NCI-H526 (cell line): Measurements from ENCODE around the gene ILK.
A peak's percentile ranks its signal among the peaks of the same experiment; 100 is the strongest.

Experiments used
- DNase-seq, 2 experiments: peaks; one replicate each; lab custom pipeline; 2025; lab: John Stamatoyannopoulos, UW

ILK gene

DNA sequence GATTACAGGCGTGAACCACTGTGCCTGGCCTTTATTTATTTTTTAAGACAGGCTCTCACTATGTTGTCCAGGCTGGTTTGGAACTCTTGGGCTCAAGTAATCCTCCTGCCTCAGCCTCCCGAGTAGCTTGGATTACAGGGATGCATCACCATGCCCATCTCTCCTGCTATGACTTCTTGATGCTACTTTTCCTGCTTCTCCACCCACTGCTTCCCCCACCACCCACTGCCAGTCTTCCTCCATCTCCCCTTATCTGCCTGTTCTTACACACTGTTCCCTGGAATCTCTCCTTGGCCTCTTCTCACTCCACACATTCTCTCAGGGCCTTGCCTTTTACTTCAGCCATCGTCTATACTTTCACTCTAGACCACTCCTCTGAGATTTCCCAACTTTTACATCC, 32.9 kb downstream of the ILK start:
- DNase-seq, result no peak

DNA sequence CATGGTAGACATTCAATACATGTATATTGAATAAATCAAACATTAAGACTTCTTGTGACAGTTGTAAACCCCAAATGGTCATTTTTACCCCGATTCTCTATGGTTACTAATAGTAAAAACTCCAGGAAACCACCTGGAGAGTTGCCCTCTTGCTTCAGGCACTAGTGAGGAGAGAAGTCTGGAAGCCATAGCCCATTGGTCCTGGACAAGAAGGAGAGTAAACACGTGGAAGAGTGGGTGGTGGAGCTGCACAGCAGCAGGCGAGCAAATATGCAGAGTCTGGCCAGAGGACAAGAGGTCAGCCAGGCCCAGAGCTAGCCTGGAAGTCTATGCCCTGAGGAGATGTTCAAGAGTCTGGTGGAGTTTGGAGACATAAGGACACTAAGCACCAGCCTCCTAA, 34.3 kb downstream of the ILK start:
- no peak for DNase-seq

DNA sequence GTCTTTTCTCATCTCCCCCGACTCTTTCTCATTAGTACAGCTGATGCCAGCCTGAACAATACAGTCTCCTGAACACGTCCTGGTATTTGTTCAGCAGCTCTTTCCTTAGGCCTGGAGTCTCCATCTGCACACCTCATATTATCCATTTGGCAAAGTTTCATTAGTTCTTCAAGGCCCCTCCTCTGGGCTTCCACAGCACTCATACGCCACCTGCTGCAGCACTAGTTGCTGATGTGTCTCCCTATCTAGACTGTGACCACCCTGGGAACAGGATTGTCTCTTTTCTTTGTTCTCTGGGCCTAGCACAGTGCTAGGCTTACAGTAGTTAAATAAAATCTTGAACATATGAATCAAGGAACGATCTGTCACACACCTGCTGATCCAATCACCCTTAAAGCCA, 34.9 kb downstream of the ILK start:
- no peak for DNase-seq

DNA sequence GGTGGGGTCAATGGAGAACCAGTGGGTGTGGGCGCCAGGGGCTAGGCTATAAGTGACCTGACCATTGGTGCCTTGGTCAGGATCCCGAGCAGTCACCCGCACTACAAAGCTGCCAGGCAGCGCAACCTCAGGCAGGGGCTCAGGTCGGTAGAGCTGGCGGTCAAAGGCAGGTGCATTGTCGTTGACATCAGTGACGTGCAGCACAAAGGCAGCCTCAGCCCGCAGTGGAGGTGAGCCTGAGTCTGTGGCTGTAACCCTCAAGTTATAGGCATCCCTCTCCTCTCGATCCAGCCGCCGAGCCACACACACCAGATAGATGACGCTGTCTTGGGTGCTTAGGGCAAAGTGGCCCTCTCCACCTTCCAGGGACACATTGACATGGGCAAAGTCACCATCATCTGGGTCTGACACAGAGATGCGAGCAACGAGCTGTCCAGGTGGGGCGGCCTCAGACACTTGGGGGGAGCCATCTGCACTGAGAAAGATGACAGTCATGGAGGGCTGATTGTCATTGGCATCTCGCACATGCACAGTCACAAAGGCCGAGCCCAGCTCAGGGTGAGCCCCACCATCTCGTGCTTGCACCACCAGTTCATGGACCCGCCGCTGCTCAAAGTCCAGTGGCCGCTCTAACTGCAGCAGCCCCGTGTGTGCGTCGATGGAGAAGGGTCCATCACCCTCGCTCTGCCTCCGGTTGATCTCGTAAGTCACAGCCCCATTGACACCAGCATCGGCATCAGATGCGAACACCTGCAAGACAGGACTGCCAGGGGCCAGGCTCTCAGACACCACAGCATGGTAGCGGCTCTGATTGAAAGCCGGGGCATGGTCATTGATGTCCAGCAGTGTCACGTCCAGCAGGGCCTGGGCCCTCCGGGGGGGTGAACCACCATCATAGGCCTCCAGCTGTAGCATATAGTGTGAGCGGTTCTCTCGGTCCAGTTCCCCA, 36.7 kb downstream of the ILK start:
- DNase-seq, result no peak

DNA sequence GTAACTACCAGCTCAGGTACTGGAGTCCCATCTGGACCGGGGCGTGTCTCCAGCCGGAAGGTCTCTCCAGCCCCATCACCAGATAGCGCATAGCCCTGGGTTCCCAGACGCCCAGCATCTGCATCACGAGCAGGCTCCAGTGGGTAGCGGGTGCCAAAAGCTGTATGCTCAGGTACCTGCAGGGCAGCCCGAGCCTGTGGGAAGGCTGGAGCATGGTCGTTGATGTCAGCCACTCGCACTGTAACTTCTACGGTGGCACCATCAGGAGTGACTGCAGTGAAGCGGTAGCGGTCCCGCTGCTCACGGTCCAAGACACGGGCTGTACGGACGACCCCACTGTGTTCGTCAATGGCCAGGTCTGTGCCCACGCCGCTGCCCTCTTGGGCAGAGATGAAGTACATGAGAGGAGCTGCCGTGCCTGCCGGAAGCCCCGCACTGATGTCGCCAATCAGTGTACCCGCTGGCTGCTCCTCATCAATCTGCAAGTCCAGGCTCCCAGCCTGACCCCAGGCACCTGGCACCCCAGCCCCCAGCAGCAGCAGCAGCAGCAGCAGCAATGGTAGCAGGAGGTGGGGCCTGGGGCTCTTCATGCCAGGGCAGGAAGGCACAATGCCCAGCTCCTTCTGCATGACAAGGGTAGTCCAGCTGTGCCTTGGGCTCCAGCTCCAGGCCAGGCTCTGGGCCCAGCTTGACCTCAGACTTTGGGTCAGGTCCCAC, 37.6 kb downstream of the ILK start:
- DNase-seq, result no peak

DNA sequence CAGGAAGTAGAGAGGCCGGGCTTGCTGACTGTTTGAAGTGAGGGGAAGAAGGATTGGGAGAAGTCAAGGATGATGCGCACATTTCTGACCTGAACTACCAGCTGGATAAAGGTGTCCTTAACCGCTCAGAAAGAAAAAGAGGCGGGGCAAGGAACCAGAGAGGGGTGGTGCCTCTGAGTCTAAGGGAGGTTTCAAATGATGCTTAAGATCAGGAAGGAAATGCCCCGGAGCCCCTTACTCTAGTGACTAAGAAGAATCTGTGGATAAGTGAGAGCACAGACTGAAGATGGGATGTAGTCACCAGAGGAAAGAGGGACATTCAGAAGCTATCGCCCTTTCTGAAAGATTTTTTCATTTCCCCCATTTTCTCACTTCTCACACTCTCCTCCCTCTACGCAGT, 39.4 kb downstream of the ILK start:
- no peak for DNase-seq

DNA sequence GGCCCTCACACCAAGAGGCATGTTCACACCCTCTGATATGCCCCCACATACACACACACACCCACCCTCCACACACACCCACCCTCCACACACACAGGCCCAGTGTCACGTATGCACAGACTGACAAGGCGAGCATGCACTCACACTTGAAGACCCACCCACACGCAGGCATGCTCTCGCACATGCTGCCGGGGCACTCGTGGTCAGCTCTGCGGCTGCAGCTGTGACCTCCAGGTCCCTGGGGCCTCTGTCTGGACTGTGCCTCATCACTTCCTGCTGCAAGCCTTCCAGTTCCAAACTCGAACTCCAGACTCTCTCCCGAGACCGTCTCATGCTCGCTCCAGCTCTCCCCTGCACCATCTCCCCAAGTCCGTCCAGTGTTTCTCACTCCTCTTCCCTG, 42.5 kb downstream of the ILK start:
- DNase-seq, result no peak

DNA sequence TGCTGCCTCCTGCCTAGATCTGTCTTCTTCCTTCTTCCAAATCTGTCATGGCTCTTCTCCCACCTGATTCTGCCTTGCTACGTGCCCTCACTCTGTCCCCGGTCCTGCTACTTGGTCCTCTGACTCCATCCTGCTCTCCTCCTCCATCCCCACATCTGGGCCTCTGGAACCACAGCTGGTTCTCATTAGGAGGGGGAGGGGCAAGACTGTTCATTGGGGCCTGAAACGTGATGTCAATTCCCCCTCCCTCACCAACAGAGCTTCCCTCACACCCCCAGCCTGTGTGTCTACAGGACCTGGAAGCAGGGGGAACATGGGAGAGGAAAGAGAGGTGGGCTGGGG, 43.0 kb downstream of the ILK start:
- DNase-seq, result no peak

DNA sequence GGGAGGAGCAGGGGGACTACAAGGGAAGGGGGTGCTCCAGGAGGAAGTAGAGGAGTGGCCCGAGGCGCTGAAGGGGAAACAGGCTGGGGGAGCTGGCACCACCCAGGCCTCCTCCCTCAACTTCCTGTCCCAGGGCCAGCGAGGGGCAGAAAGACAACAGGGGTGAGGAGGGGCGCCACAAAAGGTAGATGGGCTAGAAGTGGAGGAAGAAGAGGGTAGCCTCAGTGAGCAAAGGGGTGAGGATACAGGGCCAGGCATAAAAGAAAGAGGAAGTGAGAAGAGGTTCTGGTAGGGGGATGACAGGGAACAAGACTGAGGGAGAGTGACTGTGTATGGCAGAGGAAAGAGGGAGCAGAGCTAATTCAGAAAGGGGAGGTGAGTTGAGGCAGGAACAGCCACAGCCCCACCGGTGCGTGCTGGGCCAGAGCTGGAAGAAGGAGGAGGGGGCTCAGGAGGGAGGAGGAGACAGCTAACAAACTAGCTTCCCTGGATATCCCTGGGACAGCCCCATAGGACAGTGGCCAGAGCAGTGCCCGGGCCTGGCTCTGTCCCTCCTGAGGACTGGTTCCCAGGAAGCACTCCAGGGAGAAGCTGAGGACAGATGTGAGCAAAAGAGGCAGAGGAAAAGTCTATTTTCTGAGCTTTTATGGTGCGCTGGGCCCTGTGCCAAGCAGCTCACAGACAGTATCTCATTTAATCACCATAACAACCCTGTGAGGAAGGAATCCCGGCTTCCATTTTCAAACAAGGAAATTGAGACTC, 43.5 kb downstream of the ILK start:
- DNase-seq, result no peak

DNA sequence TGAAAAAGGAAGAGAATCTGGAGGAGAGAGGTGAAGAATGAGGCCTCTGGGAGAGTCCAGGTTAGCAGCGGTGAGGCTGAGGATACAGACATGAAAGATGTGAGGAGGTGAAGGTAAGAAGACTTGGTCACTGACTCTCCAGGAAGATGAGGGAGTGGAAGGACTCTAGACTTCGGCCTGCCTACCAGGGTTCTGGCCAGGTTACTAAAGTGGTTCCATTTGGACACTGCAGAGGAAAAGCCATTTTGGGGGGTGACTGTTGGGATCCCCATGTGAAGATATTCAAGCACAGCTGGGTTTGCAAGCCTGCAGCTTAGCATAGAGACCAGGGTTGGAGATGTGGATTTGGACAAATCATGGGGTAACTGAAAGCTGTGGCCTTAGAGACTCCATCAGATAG, 44.3 kb downstream of the ILK start:
- no peak for DNase-seq

DNA sequence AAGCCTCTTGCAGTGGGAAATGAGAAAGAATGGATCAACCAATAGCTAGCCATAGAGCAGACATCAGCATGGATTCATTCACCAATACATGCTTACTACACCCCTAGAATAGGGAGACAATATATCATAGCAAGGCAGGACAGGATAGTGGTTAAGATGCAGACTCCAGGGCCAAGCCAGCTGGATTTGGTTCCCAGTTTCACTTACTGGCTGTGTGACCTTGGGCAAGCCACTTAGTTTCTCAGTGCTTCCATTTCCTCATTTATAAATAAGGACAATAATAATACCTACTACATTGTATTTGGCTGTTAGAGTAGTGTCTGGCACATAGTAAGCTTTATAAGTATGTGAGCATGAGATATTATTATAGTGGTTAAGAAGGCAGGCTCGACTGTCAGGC, 44.9 kb downstream of the ILK start:
- DNase-seq, result no peak

DNA sequence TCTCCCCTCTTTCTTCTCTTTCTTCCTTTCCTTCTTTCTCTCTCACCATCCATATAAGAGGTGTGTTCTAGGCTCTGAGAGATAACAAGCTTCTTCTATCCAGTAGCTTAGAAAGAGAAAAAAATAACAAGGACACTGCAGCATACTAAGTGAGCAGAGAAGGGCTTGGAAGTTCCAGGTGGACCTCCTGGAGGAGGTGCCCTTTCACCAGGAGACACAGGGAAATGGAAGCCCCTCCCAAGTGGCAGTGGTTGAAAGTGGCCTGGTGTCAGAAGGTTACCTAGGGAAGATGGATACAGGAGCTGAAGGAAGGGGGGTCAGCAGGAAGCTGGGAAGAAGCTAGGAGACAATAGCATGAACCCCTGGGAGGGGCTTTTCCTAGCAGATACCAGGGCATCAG, 46.5 kb downstream of the ILK start:
- DNase-seq, result no peak

DNA sequence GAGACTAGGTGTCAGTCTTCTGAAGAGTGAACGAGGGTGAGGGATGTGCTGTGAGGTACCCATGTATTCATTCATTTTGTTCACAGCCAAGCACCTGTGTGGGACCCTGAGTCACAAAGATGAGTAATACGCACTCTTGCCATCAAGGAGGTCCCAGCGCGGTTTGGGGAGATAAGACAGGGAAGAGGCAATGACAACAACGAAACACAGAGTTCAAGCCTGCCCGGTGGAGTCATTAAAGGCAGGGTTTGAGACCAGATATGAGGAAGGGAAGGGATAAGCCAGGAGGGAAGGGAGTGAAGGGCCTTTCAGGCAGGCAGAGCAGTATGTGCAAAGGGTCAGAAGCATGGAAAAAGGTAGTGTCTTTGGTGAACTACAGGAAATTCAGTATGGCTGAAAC, 47.4 kb downstream of the ILK start:
- DNase-seq, result no peak

DNA sequence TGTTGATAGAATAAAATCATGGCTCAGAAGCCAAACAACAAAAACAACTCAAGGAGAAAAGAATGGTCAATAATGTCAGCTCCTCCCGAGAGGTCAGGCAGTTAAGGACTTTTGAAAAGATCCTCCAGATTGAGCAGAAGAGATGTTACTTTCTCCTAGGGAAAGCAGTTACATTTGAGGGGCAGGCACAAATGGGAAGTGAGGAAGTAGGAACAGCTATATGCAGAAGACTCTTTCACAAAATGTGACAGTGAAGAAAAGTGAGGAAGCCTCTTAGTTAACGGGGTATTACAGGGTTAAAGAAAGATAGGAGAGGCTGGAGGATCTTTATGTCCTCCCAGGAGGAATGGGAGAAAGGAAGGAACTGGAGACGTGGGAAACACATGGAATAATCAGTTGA, 48.6 kb downstream of the ILK start:
- DNase-seq, result no peak

DNA sequence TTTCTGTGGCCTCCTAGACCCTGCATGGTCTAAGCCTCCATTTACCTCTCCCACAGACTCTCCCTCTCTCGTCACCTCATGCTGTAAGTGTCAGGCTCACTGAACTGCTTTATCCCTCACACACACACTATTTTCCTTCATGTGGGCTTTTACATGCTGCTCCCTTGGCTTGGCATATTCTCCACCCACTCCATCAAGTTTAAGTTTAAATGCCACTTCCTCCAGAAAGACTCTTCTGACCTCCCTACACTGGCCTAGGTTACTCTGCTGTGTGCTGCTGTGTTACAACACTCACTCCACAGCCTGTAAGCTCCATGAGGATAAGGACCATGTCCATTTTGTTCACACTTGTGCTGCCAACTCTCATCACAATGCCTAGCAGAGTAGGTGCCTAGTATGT, 49.5 kb downstream of the ILK start:
- no peak for DNase-seq

DNA sequence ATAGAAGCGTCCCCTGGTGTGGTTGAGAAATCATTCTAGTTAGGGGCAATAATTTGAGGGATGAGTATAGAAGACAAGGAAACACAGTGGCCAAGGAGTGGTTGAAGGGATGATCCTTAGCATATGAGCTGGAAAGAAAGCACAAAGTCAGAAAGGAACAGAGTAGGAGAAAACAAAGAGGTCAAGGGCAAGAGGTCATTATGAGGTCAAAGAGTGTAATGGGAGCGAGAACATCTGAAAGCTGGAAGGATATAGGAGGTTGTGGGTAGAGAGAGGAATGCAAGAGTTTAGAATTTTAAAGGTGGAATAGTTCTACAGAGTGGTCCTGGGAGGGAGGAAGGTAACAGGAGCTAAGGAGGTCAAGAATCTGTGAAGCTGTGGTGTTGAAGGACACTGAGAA, 50.1 kb downstream of the ILK start:
- DNase-seq, result no peak

DNA sequence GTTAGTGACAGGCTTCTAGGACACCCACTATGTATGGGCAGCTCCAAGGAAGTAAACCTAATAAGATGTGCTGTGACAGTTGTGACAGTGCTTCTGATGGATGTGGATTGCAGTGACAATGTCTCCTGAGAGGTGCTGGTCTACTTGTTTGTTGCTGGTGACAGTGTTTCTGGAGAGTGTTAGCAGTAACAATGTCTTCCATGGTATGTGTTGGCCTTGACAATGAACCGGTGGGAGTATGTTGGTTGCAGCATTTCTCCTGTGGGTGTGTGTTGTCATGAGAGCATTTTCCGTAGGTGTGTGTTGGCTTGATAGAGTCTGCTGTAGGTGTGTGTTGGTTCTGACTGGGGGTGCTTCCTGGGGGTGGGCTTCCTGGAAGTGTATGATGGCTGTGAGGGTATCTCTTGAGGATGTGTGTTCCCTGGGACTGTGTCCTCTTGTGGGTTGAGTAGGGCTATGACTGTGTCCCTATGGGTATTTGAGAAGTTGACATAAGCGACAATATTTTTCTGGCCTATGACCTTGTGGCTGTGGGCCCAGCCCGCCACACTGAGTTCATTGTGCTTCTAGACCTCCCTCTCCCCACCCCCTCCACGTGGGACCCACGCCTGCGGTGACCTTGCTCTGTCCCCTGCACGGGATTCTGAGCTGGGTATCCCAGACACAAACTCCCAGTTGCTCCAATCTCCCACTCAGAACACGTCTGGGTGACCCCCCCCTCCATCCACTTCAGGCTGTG, 50.9 kb downstream of the ILK start:
- no peak for DNase-seq

DNA sequence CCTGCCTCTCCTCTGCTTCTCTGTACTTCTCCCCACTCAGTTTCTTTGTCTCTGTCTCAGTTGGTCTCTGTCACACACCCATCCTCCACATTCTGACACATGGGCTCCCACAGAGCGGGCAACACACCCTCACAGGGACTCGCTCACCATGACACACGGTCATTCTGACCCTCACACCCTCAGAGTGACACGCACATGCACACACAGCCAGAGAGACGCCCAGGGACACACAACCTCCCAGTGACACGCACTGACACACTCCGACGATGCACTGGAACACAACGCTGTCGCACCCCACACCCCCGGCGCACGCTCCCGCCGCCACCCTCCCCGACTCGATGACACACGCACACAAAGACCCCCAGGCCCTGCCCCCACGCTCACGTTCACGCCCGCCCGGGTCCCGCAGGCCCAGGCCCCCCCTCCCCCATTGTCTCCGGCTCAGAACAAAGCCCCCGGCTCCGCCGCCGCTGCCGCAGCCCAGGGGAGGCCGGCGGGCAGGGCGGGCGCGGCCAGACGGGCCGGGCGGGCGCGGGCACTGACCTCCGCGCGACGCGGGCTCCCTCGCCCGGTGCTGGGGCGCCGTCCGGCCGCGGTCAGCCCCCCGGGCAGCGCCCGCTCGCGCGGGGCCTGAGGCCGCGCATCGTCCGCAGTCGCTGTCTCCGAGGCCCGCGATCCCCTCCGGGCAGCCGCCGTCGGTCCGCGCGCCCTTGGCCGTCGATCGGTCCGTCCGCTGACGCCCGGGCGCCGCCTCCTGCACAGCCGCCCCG, 51.6 kb downstream of the ILK start:
- DNase-seq, result peak in 1 of 2 experiments; percentile 57

DNA sequence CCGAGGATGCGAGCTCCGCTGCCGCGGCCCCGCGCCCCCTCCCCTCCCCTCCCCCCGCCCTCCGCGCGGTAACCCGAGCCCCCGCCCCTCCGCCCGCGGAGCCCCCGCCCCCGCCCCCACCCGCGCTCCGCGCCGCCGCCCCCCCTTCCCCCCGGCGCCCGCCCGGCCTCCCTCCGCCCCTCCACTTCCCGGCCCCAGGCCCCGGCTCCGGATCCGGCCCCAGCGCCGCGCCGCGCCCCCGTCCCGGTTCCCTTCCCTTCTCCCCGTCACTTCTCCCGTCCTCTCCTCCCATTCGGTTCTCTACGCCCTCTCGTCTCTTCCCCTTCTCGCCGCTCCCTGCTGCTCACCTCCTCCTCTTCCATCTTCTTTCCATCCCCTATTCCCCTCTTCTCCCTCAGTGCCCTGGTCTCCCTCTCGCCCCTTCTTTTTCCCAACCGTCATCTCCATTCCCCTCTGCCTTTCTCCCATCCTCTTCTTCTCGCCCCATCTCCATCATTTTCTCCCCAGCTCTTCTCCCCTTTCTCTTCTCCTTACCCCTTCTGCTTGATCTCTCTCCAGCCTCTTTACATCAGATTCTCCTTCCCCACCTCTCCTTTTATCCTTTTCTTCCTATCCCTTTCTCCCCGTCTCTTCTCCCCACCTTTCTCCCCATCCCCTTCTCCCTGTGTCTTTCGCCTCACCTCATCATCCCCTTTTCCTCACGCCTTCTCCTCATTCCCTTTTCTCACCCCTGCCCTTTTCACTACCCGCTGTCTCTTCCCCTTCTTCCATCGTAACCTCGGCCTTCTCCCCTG, 52.4 kb downstream of the ILK start, which contains the start of gene DCHS1:
Gene DCHS1, minus strand, starts transcription at position 20 of the 794 bp plus-strand sequence. CDS start 14,196 bp downstream, outside the sequence.
- peak in 1 of 2 experiments; percentile 76 for DNase-seq

DNA sequence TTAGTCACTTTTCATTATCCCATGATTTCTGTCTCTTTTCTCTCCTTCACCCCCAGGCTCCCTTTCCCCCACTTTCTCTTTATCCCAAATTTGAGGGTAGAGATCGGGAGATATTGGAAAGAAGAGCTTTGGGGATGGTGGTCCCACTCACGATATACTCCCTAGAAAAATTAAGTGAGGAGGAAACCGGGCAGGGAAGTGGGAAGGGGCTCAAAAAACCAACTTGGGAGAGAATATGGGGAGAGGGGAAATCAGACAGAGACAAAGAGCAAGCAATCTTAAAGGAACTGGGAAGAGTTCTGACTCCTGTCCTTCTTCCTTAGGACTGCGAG, 53.0 kb downstream of the ILK start:
- no peak for DNase-seq
